Endothelial cell of umbilical vein (primary cell): Measurements from ENCODE around the gene CDH23.

Source experiments
- EZH2 ChIP-seq: IDR thresholded peaks from 2 replicates; pipeline ENCODE4 v1.6.1; 2012; ENCODE audit warnings: borderline replicate concordance, low read depth, mild to moderate bottlenecking, moderate library complexity, low read length, inconsistent platforms; ENCODE audit not compliant: severe bottlenecking
- FOS ChIP-seq: IDR thresholded peaks from 2 replicates; pipeline ENCODE4 v1.6.1; 2011; ENCODE audit warnings: mild to moderate bottlenecking, low read length, moderate library complexity, borderline replicate concordance; ENCODE audit not compliant: insufficient read depth
- POLR2A ChIP-seq: IDR thresholded peaks from 2 replicates; pipeline ENCODE4 v1.6.1; 2012; ENCODE audit warnings: low read depth, mild to moderate bottlenecking, control low read depth, low read length
- TF ChIP-seq, protein P1 (sequence below), 2 donors: IDR thresholded peaks; 1 replicate in 1 of 2; 2 replicates in 1 of 2; pipeline ENCODE4 v1.5.1; 2011; ENCODE audit warnings: low read length in 2 of 2, mild to moderate bottlenecking in 2 of 2, moderate library complexity in 2 of 2, control low read depth in 1 of 2, inconsistent platforms in 1 of 2, low read depth in 1 of 2; ENCODE audit not compliant: insufficient read depth in 1 of 2; ENCODE audit errors: extremely low read depth in 1 of 2

GRCh38 chr10:71720288-71720687 lies 323.6 kb downstream of the CDH23 start:
- TF ChIP-seq, protein P1, sequence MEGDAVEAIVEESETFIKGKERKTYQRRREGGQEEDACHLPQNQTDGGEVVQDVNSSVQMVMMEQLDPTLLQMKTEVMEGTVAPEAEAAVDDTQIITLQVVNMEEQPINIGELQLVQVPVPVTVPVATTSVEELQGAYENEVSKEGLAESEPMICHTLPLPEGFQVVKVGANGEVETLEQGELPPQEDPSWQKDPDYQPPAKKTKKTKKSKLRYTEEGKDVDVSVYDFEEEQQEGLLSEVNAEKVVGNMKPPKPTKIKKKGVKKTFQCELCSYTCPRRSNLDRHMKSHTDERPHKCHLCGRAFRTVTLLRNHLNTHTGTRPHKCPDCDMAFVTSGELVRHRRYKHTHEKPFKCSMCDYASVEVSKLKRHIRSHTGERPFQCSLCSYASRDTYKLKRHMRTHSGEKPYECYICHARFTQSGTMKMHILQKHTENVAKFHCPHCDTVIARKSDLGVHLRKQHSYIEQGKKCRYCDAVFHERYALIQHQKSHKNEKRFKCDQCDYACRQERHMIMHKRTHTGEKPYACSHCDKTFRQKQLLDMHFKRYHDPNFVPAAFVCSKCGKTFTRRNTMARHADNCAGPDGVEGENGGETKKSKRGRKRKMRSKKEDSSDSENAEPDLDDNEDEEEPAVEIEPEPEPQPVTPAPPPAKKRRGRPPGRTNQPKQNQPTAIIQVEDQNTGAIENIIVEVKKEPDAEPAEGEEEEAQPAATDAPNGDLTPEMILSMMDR (IDR thresholded peaks at IDR 0.05; ENCODE audit: extremely low read depth in 1 of 2, insufficient read depth in 1 of 2, low read depth in 1 of 2, low read length in 2 of 2): no peak
- TF ChIP-seq POLR2A (no peak), EZH2 (no peak), FOS (no peak)
